CD14-positive monocyte (primary cell): Measurements from ENCODE around the gene SLC22A23. TPM values are rescaled to one million over a fixed set of nuclear protein-coding genes. Genes with fewer than 3 reads are reported as not detected.

Source experiments
- DNase-seq, 3 donors: peaks; one replicate each; pipeline ENCODE4 v3.0.0-alpha.2; 2011 to 2022
- H2AFZ ChIP-seq: 2 replicates; pipeline ENCODE4 v1.6.0; 2012; ENCODE audit warnings: mild to moderate bottlenecking, low read depth, low read length, inconsistent platforms; ENCODE audit not compliant: insufficient read depth, poor library complexity, severe bottlenecking
- H3K27ac ChIP-seq, 2 donors: 1 replicate in 1 of 2; 2 replicates in 1 of 2; pipeline ENCODE4 v1.5.1; 2012 to 2013; ENCODE audit warnings: low read length in 2 of 2, control low read depth in 1 of 2, inconsistent platforms in 1 of 2, low read depth in 1 of 2, mild to moderate bottlenecking in 1 of 2
- H3K27me3 ChIP-seq, 2 donors: one replicate each; pipeline versions ENCODE4 v1.6.0 to v1.6.1; 2011 to 2013; ENCODE audit warnings: low read length in 2 of 2; ENCODE audit not compliant: control insufficient read depth in 2 of 2, insufficient read depth in 2 of 2
- H3K36me3 ChIP-seq, 2 donors: replicated peaks in 1 of 2; 1 replicate in 1 of 2; 2 replicates in 1 of 2; pipeline versions ENCODE4 v1.5.1 to v1.6.1; 2012 to 2013; ENCODE audit warnings: low read length in 2 of 2, control low read depth in 1 of 2, inconsistent platforms in 1 of 2, mild to moderate bottlenecking in 1 of 2; ENCODE audit not compliant: insufficient read depth in 2 of 2, control insufficient read depth in 1 of 2
- H3K4me1 ChIP-seq, 2 donors: 1 replicate in 1 of 2; 2 replicates in 1 of 2; pipeline versions ENCODE4 v1.5.1 to v1.6.1; 2012 to 2013; ENCODE audit warnings: low read length in 2 of 2, control low read depth in 1 of 2, inconsistent platforms in 1 of 2, mild to moderate bottlenecking in 1 of 2, moderate library complexity in 1 of 2; ENCODE audit not compliant: insufficient read depth in 2 of 2, control insufficient read depth in 1 of 2
- H3K4me2 ChIP-seq: replicated peaks from 2 replicates; pipeline ENCODE3; 2012; ENCODE audit warnings: low read length, moderate library complexity, mild to moderate bottlenecking; ENCODE audit not compliant: poor library complexity, severe bottlenecking; ENCODE audit errors: extremely low read depth
- H3K4me3 ChIP-seq, 3 experiments: fragments of 200-600 bp in 1 of 3; sonication (generic) in 1 of 3; replicated peaks in 1 of 3; 1 replicate in 2 of 3; 2 replicates in 1 of 3; pipeline ENCODE4 v1.5.1; 2011 to 2013; ENCODE audit warnings: low read length in 3 of 3, mild to moderate bottlenecking in 3 of 3, control low read depth in 2 of 3, low read depth in 2 of 3, inconsistent platforms in 1 of 3, moderate library complexity in 1 of 3
- H3K79me2 ChIP-seq: 2 replicates; pipeline ENCODE4 v1.6.0; 2012; ENCODE audit warnings: mild to moderate bottlenecking, control low read depth, inconsistent platforms, low read length, moderate library complexity; ENCODE audit not compliant: insufficient read depth
- H3K9ac ChIP-seq: 2 replicates; pipeline ENCODE4 v1.6.0; 2017; ENCODE audit warnings: low read length, mild to moderate bottlenecking; ENCODE audit not compliant: insufficient read depth, poor library complexity, severe bottlenecking
- H3K9me3 ChIP-seq, 2 donors: replicated peaks in 1 of 2; 1 replicate in 1 of 2; 2 replicates in 1 of 2; pipeline versions ENCODE4 v1.5.1 to v1.6.1; 2012 to 2013; ENCODE audit warnings: low read length in 2 of 2, control low read depth in 1 of 2; ENCODE audit not compliant: control insufficient read depth in 1 of 2, insufficient read depth in 1 of 2
- H4K20me1 ChIP-seq: 2 replicates; pipeline ENCODE4 v1.6.0; 2012; ENCODE audit warnings: mild to moderate bottlenecking, low read length, control low read depth, moderate library complexity; ENCODE audit not compliant: insufficient read depth
- H3K27ac Mint-ChIP-seq, 7 donors: one replicate each; pipeline ENCODE4 v1.8.0; 2020; ENCODE audit warnings: mild to moderate bottlenecking in 7 of 7, mixed read lengths in 7 of 7, moderate library complexity in 6 of 7, inconsistent platforms in 2 of 7
- H3K27me3 Mint-ChIP-seq, 3 donors: one replicate each; pipeline ENCODE4 v1.8.0; 2021 to 2022; ENCODE audit warnings: low read depth in 3 of 3, mild to moderate bottlenecking in 3 of 3, mixed read lengths in 3 of 3, moderate library complexity in 3 of 3, inconsistent platforms in 1 of 3
- H3K36me3 Mint-ChIP-seq, 2 donors: one replicate each; pipeline ENCODE4 v1.8.0; 2020; ENCODE audit warnings: mixed read lengths in 2 of 2, inconsistent platforms in 1 of 2, mild to moderate bottlenecking in 1 of 2
- H3K4me1 Mint-ChIP-seq: one replicate; pipeline ENCODE4 v1.8.0; 2020; ENCODE audit warnings: mild to moderate bottlenecking, mixed read lengths
- H3K4me3 Mint-ChIP-seq, 2 donors: one replicate each; pipeline ENCODE4 v1.8.0; 2020; ENCODE audit warnings: mild to moderate bottlenecking in 2 of 2, mixed read lengths in 2 of 2, moderate library complexity in 1 of 2
- H3K9me3 Mint-ChIP-seq, 7 donors: one replicate each; pipeline ENCODE4 v1.8.0; 2020 to 2022; ENCODE audit warnings: mixed read lengths in 7 of 7, mild to moderate bottlenecking in 6 of 7, moderate library complexity in 6 of 7, inconsistent platforms in 2 of 7
- CTCF ChIP-seq: fragments of 200-600 bp; IDR thresholded peaks from one replicate; pipeline ENCODE4 v1.8.0; 2022; ENCODE audit warnings: antibody characterized with exemption, mild to moderate bottlenecking
- WGBS: methylation state at CpG from one replicate; pipeline ENCODE4 v1.1.5; 2013; ENCODE audit warnings: missing lambda C conversion rate; ENCODE audit not compliant: insufficient coverage; 5-methylcytosine and 5-hydroxymethylcytosine counted together
- intact Hi-C, 2 donors: fragments of 100-400 bp; cut with micrococcal nuclease; formaldehyde crosslinking; loops; one replicate each; pipeline versions ENCODE4 v1.15.0 to v1.15.1; 2023
- polyA plus RNA-seq, 3 donors: library from polyadenylated mRNA; depleted of rRNA in 1 of 3; unstranded in 2 of 3; stranded (reverse) in 1 of 3; fragments of 300-500 nt in 2 of 3; fragments of >200 nt in 1 of 3; fragmentation: Illumina TruSeq in 2 of 3; gene quantifications; 1 replicate in 2 of 3; 2 replicates in 1 of 3; pipeline ENCODE4 v1.2.3, GENCODE V29; 2012 to 2021

The SLC22A23 gene
- polyA plus RNA-seq, 3 donors: 0.08 TPM; not detected in 2

- Mint-ChIP-seq H3K27me3 (peaks cover 3 to 8% (median 4%) of the 10 kb centered on the region in 3 donors), H3K9me3 (peaks cover 0 to 1% (median 0%) of the 10 kb centered on the region in 7 donors), H3K4me3 (no peak overlapping the region), H3K4me1 (no peaks in the 10 kb centered on the region), H3K36me3 (no peaks in the 10 kb centered on the region), H3K27ac (no peak overlapping the region)
- Histone ChIP-seq H4K20me1 (no peaks in the 10 kb centered on the region), H3K27ac (no peak overlapping the region), H3K79me2 (no peaks in the 10 kb centered on the region), H3K27me3 (no peaks in the 10 kb centered on the region), H2AFZ (no peak overlapping the region), H3K4me1 (no peaks in the 10 kb centered on the region), H3K9ac (no peak overlapping the region), H3K36me3 (no peaks in the 10 kb centered on the region), H3K4me3 (no peak overlapping the region), H3K4me2 (no peak overlapping the region), H3K9me3 (no peaks in the 10 kb centered on the region)
- TF ChIP-seq CTCF: no peak
- WGBS: 92% methylated on average over 24 of the region's 29 CpGs
- intact Hi-C loops: no loop called here
- no peak for DNase-seq
Observed at GRCh38 chr6:3294921-3295871, 161.7 kb downstream of the SLC22A23 start.

DNA sequence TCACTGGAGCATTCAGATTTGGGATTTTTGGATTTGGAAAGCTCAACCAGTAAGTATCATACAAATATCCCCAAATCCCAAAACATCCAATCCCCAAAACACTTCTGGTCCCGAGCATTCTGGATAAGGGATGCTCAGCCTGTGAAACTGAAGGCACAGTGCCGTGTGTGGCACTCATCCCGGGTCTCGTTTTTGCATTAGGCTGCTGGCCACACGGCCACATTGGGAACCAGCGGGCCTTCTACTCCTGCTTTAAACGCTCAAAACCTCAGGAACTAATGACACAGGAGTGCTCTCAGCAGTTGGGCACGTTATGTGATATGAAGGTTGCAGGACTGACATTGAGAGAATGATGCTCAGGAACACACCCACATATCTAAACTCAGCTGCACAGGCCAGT is 162.5 kb downstream of the SLC22A23 start:
- TF ChIP-seq CTCF: no peak
- H3K36me3 Mint-ChIP-seq: no peaks in the 10 kb centered on the region
- H3K4me1 ChIP-seq: no peaks in the 10 kb centered on the region

More for the DNA sequence above, 162.5 kb downstream of the SLC22A23 start:
- peaks cover 0 to 1% (median 0%) of the 10 kb centered on the region in 7 donors for H3K9me3 Mint-ChIP-seq
- H3K4me3 ChIP-seq: no peak overlapping the region
- no peaks in the 10 kb centered on the region for H3K79me2 ChIP-seq
- H4K20me1 ChIP-seq: no peaks in the 10 kb centered on the region
- no peak overlapping the region for H3K27ac Mint-ChIP-seq
- peaks cover 3 to 8% (median 4%) of the 10 kb centered on the region in 3 donors for H3K27me3 Mint-ChIP-seq
- intact Hi-C loops: no loop called here
- H3K4me1 Mint-ChIP-seq: no peaks in the 10 kb centered on the region
- no peak overlapping the region for H3K4me2 ChIP-seq
- no peak overlapping the region for H3K9ac ChIP-seq
- DNase-seq: no peak
- no peaks in the 10 kb centered on the region for H3K36me3 ChIP-seq
- no peaks in the 10 kb centered on the region for H3K27me3 ChIP-seq
- H2AFZ ChIP-seq: no peak overlapping the region
- no peaks in the 10 kb centered on the region for H3K9me3 ChIP-seq
- H3K27ac ChIP-seq: no peak overlapping the region
- 91% methylated on average over 7 of the region's 8 CpGs for WGBS
- no peak overlapping the region for H3K4me3 Mint-ChIP-seq
